Dermis microvascular lymphatic vessel endothelial cell (primary cell): ENCODE data around the gene FAM25A. TPM values are rescaled to one million over a fixed set of nuclear protein-coding genes. Genes with fewer than 3 reads are reported as not detected.

Source experiments
- DNase-seq, 2 donors: peaks; one replicate each; pipeline versions ENCODE4 v3.0.0 to v3.0.0-alpha.2; 2010; ENCODE audit warnings: low read depth in 2 of 2
- total RNA-seq: library from RNA; depleted of rRNA; stranded (reverse); fragments of >200 nt; gene quantifications from 2 replicates; pipeline ENCODE4 v1.2.1, GENCODE V29; 2014

Gene FAM25A
- total RNA-seq, 1 donor from 2014 or later = not detected

- DNase-seq = no peak
Measured at GRCh38 chr10:87059401-87059800, 39.3 kb downstream of the FAM25A start.

DNA sequence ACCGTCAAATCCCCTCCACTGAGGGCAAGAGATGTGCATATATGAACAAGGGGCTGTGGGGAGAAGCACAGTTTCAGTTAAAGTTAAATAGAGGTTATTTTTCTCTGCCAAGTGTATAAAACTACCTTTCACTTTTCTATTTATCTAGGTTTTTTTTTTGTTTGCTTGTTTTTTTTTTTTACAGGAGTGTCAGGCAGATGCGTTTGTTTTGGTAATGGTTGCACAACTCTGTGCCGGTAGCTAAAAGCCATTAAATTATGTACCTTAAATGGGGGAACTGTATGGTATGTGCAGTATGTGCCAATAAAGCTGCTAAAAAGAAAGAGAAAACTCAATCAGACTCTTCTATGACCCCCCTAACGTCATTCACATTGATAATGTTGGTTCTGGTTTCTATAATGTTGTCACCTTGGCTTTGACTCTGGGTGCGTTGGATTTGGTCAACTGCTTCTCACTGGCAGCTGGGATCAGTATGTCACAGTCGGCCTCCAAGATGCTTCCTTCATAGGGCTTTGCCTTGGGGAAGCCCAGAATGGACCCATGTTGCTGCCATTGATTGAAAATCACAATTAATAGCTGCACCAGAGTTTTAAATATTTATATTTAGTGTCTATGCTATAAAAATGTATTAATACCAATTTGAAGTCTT lies 40.3 kb downstream of the FAM25A start:
- DNase-seq = no peak

DNA sequence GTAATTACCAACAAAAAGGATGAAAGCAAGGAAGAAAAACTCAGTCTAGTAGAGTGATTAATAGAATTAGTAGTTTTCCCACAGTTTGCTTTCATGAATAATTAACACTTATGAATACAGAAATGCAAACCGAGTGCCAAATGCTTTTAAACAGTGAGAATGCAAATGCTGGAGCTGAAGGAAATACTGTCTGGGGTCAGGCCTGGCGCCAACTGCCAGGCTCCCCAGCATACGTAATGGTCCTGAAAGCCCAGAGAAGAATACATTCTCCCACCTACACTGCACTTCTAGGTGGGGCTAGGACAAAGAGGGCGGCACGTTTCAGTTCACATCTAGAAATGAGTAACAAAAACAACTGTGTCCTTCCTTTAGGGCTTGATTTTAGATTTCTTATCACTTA lies 44.6 kb downstream of the FAM25A start:
- DNase-seq = no peak

DNA sequence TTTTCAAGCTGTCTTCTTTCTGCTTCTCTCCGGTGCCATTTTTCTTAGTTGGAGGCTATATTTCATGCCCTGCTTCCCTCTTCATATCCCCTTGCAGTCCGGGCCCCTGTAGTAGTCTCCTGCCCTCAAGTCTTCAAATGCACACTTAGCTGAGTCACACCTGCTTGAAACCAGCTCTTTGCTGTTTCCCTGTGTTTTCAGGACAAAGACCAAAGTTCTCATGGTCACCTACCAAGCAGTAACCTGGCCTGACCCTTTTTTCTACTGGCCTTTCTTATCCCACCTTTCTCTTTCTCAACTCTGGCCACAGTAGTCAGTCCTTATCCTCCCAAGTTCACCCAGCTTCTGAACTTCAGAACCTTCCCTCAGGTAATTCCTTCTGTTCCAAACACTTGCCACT lies 46.1 kb downstream of the FAM25A start:
- DNase-seq = no peak

- DNase-seq = no peak
Measured at GRCh38 chr10:87066865-87067264, 46.8 kb downstream of the FAM25A start.

DNA sequence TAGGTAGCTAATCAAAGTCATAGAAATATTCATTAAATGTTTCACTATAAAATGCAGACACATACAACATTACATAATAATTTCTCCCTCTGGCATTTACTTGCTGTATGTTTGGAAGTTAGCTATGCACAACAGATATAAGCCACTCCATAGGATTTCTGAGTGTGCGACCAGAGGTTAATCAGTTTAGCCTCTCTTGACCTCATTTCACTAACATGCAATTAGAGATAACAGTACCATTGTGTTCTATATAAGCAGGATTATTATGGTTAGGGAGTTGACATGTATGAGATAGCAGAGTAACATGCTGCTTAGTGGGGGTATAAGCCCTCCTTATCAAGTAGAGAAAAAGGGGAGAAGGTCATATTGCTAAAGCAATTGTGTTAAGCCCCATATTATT lies 48.2 kb downstream of the FAM25A start:
- no peak for DNase-seq

DNA sequence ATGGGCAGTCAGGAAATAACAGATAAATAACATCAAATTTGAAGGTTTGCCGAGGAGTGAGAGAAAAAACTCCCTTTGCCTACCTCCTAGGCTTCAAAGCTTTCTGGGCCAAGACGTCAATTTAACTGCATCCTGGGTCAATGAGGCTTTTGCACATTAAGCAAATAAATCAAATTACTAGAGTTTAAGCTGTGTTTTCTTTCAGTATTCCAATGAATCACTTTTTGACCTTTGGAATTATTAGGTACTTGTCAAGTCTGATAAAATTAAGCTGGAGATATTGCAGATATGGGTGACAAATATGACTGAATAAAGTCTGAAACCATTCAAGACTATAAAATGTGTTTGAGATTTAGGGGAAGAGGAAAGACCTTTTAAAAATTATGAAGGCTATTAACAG lies 52.4 kb downstream of the FAM25A start:
- no peak for DNase-seq

Other genes with a start within 250 kb of the FAM25A start
- 82.2 and 108 TPM in 2 replicates for gene MMRN2, start 62.7 kb upstream of the FAM25A start, total RNA-seq
- 108 and 137 TPM in 2 replicates for gene SNCG, start 61.7 kb upstream of the FAM25A start, total RNA-seq
- 26.0 and 44.4 TPM in 2 replicates for gene ADIRF, start 51.8 kb upstream of the FAM25A start, total RNA-seq
- 136 and 165 TPM in 2 replicates for gene GLUD1, start 74.5 kb downstream of the FAM25A start, total RNA-seq
- 17.6 and 18.1 TPM in 2 replicates for gene SHLD2, start 74.9 kb downstream of the FAM25A start, total RNA-seq
- 0.13 and 0.51 TPM in 2 replicates for gene NUTM2A, start 205.2 kb downstream of the FAM25A start, total RNA-seq